ENCODE results near the gene AARSD1.
A peak's percentile ranks its signal among the peaks of the same experiment; 100 is the strongest.
"Not testable (repeated sequence)": the region's sequence is repeated elsewhere in the genome, so short reads cannot be mapped to it uniquely, and the experiment has no call there.

The AARSD1 gene

GRCh38 chr17:42928714-42929496 is 35.3 kb downstream of the AARSD1 start:
- intact Hi-C loops (cut with DNase I) = no loop called here

GRCh38 chr17:42924891-42925290 is 39.4 kb downstream of the AARSD1 start:
- intact Hi-C loops (cut with DNase I) = no loop called here
- DNase-seq = no peak

More at GRCh38 chr17:42928714-42929496, 35.3 kb downstream of the AARSD1 start:
- peak in 11 of 42 donors; percentile 4 to 40 (median 11) for DNase-seq

DNA sequence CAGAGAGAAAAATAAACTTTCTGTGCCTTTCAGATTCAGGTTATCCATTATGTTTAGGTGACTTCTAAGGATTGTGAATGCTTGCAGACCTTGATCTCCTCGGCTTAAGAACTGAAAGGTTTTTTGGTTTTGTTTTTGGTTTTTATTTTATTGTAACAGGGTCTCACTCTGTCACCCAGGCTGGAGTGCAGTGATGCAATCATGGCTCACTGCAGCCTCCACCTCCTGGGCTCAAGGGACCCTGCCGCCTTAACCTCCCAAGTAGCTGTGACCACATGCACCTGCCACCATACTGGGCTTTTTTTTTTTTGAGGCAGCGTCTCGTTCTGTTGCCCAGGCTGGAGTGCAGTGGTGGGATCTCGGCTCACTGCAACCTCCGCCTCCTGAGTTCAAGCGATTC is 40.8 kb downstream of the AARSD1 start:
- DNase-seq; intact Hi-C loops (cut with DNase I): not testable (repeated sequence)

DNA sequence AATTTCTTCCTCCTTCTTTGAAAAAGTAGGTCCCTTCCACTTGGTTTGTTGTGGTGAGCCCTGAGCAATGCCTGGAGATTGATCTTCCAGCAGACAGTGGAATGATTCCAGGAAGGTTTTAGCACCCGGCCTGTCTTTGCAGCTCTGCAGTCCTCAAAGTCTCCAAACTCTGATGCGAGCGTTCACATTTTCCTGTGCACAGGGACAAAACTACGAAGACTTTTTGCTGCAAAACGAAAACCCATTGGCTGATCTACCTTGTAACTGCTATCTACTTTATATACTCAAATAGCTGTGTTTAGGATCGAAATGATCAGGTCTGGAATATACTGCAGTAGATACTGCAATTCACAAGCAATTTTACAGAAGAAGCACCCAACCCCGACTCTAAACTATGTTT is 42.0 kb downstream of the AARSD1 start:
- intact Hi-C loops (cut with DNase I) = no loop called here

GRCh38 chr17:42920922-42921321 is 43.3 kb downstream of the AARSD1 start:
- no peak for DNase-seq
- intact Hi-C loops (cut with DNase I) = no loop called here

More for the DNA sequence above, 42.0 kb downstream of the AARSD1 start:
- no peak for DNase-seq

DNA sequence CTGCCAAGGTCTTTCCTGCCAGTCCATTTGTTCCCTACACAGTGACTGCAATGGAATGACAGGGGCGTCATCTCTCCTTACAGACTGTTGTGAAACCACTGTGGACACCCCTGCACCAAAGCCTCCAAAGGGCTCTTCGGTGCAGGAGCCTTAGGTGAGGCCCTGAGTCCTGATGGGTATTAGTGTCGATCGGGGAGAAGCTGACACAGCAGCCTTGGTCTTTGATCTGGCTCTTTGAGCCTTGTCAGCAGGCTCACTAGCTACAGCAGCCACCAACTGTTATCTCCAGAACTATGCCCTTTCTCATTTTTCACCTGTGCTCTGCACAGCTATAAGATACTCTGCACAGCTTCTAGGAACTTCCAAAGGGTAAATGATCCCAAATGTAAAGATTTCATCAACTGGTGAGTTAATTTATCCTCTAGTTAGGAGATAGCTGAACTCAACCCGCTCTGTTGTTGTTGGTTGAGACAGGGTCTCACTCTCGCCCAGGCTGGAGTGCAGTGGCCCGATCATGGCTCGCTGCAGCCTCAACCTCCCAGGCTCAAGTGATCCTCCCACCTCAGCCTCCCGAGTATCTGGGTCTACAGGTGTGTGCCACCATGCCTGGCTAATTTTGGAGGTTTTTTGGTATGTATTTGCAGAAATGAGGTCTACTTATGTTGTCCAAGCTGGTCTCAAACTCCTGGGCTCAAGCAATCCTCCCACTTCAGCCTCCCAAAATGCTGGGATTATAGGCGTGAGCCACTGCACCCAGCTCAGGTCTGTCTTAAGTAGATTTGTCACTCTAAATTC is 44.0 kb downstream of the AARSD1 start:
- DNase-seq = no peak

GRCh38 chr17:42919522-42920077 is 44.7 kb downstream of the AARSD1 start:
- DNase-seq; intact Hi-C loops (cut with DNase I): not testable (repeated sequence)

More for the DNA sequence above, 44.0 kb downstream of the AARSD1 start:
- intact Hi-C loops (cut with DNase I) = no loop called here

DNA sequence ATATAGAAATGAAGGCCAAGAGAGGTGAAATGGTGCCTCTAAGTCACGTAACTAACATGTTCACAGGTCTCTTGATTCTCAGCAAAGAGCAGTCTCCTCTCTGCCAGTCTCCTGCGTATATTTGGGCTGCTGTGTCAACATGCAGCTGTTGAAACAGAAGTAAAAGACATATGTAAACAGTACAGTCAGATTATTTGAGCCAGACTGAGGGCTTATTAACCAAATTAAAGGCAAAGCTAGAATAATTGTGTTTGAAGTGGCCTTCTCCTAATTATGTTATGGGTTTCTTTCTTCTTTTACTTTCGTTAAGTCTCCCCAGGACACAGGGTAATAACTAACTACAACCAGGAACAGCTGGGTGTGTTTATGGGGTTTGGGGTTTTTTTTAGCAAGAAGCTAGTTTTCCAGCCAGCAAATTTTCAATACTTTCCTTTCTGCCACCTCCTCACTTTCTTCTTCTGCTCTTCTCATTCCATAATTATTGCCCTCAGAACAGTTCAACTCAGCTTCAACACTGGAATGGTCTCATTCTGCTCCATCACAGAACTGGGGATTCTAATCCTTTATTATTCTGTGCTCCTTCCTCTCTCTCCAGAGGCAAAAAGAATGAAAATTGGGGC is 45.2 kb downstream of the AARSD1 start:
- DNase-seq = no peak
- intact Hi-C loops (cut with DNase I) = no loop called here

- DNase-seq = no peak
- intact Hi-C loops (cut with DNase I) = no loop called here
Measured at GRCh38 chr17:42917236-42917603, 47.0 kb downstream of the AARSD1 start.

- DNase-seq; intact Hi-C loops (cut with DNase I): not testable (repeated sequence)
Measured at GRCh38 chr17:42916388-42917235, 47.6 kb downstream of the AARSD1 start.

DNA sequence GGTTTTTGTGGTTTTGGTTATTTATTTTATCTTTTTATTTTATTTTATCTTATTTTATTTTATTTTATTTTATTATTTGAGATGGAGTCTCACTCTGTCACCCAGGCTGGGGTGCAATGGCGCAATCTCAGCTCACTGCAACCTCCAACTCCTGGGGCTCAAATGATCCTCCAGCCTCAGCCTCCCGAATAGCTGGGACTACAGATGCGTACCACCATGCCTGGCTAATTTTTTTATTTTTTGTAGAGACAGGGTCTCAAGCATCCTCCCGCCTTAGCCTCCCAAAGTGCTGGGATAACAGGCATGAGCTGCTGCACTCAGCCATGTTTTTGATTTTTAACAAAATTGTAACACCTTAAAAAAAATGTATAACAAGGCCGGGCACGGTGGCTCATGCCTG is 49.0 kb downstream of the AARSD1 start:
- DNase-seq; intact Hi-C loops (cut with DNase I): not testable (repeated sequence)

- intact Hi-C loops (cut with DNase I) = no loop called here
Measured at GRCh38 chr17:42913981-42914617, 50.2 kb downstream of the AARSD1 start.

GRCh38 chr17:42913522-42913921 is 50.7 kb downstream of the AARSD1 start:
- intact Hi-C loops (cut with DNase I) = no loop called here
- DNase-seq = no peak

More at GRCh38 chr17:42913981-42914617, 50.2 kb downstream of the AARSD1 start:
- no peak for DNase-seq

GRCh38 chr17:42908872-42909700 is 55.2 kb downstream of the AARSD1 start:
- DNase-seq = no peak
- intact Hi-C loops (cut with DNase I) = no loop called here

DNA sequence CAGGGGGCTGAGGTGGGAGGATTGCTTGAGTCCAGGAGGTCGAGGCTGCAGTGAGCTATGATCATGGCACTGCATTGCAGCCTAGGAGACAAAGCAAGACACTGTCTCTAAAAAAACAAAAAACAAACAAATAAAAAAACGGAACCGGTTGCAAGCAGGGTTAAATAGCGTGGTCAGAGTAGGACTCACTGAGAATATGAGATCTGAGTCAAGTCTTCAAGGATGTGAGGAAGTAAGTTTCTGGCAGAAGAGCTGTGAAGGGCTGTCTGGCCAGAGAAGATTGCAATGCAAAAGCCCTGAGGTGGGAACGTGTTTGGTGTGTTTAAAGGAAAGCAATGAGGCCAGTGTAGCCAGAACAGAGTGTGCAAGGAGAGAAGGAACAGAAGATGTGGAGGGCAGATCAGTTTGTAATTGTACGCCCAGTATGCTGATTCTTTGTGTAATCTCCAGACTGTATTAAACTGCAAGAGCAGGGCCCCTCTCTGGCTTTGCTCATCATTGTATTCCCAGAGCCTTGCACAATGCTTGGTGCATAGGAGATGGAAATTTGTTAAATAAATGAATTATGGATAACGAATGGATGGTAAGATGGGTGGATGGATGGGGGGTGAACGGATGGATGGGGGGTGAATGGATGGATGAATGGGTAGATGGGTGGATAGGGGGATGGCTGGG is 57.3 kb downstream of the AARSD1 start:
- intact Hi-C loops (cut with DNase I) = no loop called here
- no peak for DNase-seq

GRCh38 chr17:42904110-42904469 is 60.2 kb downstream of the AARSD1 start:
- intact Hi-C loops (cut with DNase I) = no loop called here
- DNase-seq = no peak
